ENCODE measurements around the gene AGPAT2. TPM values are rescaled to one million over a fixed set of nuclear protein-coding genes. Genes with fewer than 3 reads are reported as not detected.
A peak's percentile ranks its signal among the peaks of the same experiment; 100 is the strongest.

Gene AGPAT2
- total RNA-seq, 1 experiment from 2014 or later = 30.4 TPM

DNA sequence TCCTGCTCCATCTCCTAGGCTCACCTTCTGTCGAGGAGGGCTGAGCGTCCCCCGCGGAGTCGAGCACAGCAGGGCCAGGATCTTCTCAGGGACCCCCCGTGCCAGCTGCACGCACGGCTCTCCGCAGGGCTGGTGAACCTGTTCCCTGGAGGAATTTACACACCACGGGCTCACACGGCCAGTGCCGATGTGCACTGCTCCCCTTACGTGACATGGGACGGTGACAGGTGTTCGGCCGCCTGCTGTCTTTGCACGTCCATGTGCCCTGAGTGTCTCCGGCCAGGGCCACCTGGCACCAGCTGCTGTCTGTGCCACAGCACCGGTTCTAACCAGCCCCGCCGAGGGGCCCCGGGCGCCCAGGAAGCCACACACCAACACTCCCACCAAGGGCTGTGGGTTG, 8.7 kb upstream of the AGPAT2 start:
- Mint-ChIP-seq H3K9me3 (ENCODE audit: unreplicated experiment) (no peaks in the 10 kb centered on the region), H3K4me1 (ENCODE audit: insufficient read depth, unreplicated experiment) (peaks cover 28% of the 10 kb centered on the region), H3K36me3 (ENCODE audit: insufficient read depth, unreplicated experiment) (no peaks in the 10 kb centered on the region), H3K4me3 (ENCODE audit: unreplicated experiment) (no peak overlapping the region), H3K27ac (ENCODE audit: low read depth, unreplicated experiment) (peak overlapping the region; percentile 70), H3K27me3 (ENCODE audit: insufficient read depth, unreplicated experiment) (no peaks in the 10 kb centered on the region)
- no peak for DNase-seq (ENCODE audit: unreplicated experiment)
- no TSS peak for BruUV-seq (replicated peaks)
- CTCF ChIA-PET = interaction anchor here (0.7 to 1.8 kb wide), 7 partner anchors 31 to 1243 kb away, joined by 3 to 6 read pairs (median 4); partner anchors contain the start of gene LCN8
- intact Hi-C loops (cut with micrococcal nuclease) = loop anchor here (2.0 kb wide), 2 partner anchors 25 to 207 kb away; no protein-coding TSS in a partner anchor
- POLR2A ChIA-PET = interaction anchor here (0.6 to 3.7 kb wide), 4 partner anchors 10 to 226 kb away, joined by 3 to 44 read pairs (median 3); no protein-coding TSS in a partner anchor
- TF ChIP-seq, protein P1, sequence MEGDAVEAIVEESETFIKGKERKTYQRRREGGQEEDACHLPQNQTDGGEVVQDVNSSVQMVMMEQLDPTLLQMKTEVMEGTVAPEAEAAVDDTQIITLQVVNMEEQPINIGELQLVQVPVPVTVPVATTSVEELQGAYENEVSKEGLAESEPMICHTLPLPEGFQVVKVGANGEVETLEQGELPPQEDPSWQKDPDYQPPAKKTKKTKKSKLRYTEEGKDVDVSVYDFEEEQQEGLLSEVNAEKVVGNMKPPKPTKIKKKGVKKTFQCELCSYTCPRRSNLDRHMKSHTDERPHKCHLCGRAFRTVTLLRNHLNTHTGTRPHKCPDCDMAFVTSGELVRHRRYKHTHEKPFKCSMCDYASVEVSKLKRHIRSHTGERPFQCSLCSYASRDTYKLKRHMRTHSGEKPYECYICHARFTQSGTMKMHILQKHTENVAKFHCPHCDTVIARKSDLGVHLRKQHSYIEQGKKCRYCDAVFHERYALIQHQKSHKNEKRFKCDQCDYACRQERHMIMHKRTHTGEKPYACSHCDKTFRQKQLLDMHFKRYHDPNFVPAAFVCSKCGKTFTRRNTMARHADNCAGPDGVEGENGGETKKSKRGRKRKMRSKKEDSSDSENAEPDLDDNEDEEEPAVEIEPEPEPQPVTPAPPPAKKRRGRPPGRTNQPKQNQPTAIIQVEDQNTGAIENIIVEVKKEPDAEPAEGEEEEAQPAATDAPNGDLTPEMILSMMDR (IDR thresholded peaks at IDR 0.05; ENCODE audit: unreplicated experiment) = no peak

DNA sequence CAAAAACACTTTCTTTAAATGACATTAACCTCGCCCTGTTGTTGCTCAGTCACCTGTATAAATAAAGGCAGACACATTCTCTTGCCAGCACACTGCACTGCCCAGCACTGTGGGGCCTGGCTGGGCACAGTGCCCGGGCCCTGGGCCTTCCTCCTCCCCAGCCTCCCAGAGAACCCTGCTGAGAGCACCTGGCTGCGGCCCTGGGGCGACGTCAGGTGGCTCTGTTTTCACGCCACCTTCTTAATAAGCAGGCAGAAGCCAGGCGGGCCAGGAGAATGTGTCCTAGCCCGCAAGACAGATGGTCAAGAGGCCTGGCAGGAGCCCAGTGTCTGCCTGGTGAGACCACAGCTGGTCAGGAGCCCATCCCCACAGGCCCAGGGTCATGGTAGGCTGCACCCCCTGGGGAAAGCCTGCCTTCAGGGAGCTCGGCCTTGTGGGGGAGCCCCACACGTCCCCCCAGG, 8.2 kb upstream of the AGPAT2 start:
- Mint-ChIP-seq H3K27me3 (ENCODE audit: insufficient read depth, unreplicated experiment) (no peaks in the 10 kb centered on the region), H3K4me1 (ENCODE audit: insufficient read depth, unreplicated experiment) (peaks cover 29% of the 10 kb centered on the region), H3K36me3 (ENCODE audit: insufficient read depth, unreplicated experiment) (no peaks in the 10 kb centered on the region), H3K9me3 (ENCODE audit: unreplicated experiment) (no peaks in the 10 kb centered on the region), H3K27ac (ENCODE audit: low read depth, unreplicated experiment) (peak overlapping the region; percentile 70), H3K4me3 (ENCODE audit: unreplicated experiment) (no peak overlapping the region)
- ChIA-PET POLR2A (interaction anchor here (0.6 to 3.7 kb wide), 6 partner anchors 9 to 77 kb away, joined by 3 to 44 read pairs (median 3); no protein-coding TSS in a partner anchor), CTCF (interaction anchor here (0.7 to 1.8 kb wide), 7 partner anchors 32 to 1242 kb away, joined by 3 to 6 read pairs (median 4); partner anchors contain the start of gene LCN8)
- intact Hi-C loops (cut with micrococcal nuclease) = loop anchor here (2.0 kb wide), 2 partner anchors 25 to 207 kb away; no protein-coding TSS in a partner anchor
- TF ChIP-seq, protein P1 (IDR thresholded peaks at IDR 0.05; ENCODE audit: unreplicated experiment) = no peak
- peak; percentile 86 for DNase-seq (ENCODE audit: unreplicated experiment)
- no TSS peak for BruUV-seq (replicated peaks)

DNA sequence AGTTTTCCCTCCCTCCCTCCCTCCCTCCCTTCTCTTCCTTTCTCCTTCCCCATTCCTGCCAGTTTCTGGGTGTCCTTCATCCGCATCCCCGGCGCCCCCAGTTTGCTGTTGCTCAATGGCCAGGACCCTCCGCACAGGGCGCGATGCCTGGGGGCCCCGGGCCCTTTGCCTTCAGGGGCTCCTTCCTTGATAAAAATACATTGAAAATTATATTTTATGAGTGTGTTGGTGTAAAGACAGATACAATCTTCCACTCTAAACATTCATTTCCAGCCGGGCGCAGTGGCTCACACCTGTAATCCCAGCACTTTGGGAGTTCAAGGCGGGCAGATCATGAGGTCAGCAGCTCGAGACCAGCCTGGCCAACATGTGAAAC, 7.6 kb upstream of the AGPAT2 start:
- no TSS peak for BruUV-seq (replicated peaks)
- POLR2A ChIA-PET = interaction anchor here (0.6 to 3.7 kb wide), 7 partner anchors 9 to 77 kb away, joined by 3 to 44 read pairs (median 4); no protein-coding TSS in a partner anchor
- peak overlapping the region; percentile 70 for H3K27ac Mint-ChIP-seq (ENCODE audit: low read depth, unreplicated experiment)
- intact Hi-C loops (cut with micrococcal nuclease) = loop anchor here (2.0 to 5.0 kb wide), 3 partner anchors 26 to 206 kb away; no protein-coding TSS in a partner anchor
- no peaks in the 10 kb centered on the region for H3K36me3 Mint-ChIP-seq (ENCODE audit: insufficient read depth, unreplicated experiment)
- TF ChIP-seq, protein P1 (IDR thresholded peaks at IDR 0.05; ENCODE audit: unreplicated experiment) = no peak
- H3K4me3 Mint-ChIP-seq (ENCODE audit: unreplicated experiment) = no peak overlapping the region
- H3K9me3 Mint-ChIP-seq (ENCODE audit: unreplicated experiment) = no peaks in the 10 kb centered on the region
- DNase-seq (ENCODE audit: unreplicated experiment) = no peak
- no peaks in the 10 kb centered on the region for H3K27me3 Mint-ChIP-seq (ENCODE audit: insufficient read depth, unreplicated experiment)
- CTCF ChIA-PET = interaction anchor here (0.5 to 1.7 kb wide), 7 partner anchors 30 to 562 kb away, joined by 3 to 6 read pairs (median 3); no protein-coding TSS in a partner anchor
- H3K4me1 Mint-ChIP-seq (ENCODE audit: insufficient read depth, unreplicated experiment) = peaks cover 24% of the 10 kb centered on the region

GRCh38 chr9:136694163-136694871, 7.1 kb upstream of the AGPAT2 start:
- ChIA-PET POLR2A (interaction anchor here (0.5 to 3.7 kb wide), 11 partner anchors 9 to 179 kb away, joined by 3 to 44 read pairs (median 3); no protein-coding TSS in a partner anchor), CTCF (interaction anchor here (0.5 to 1.7 kb wide), 13 partner anchors 12 to 562 kb away, joined by 3 to 6 read pairs (median 3); no protein-coding TSS in a partner anchor)
- TF ChIP-seq, protein P1 (IDR thresholded peaks at IDR 0.05; ENCODE audit: unreplicated experiment) = peak; percentile 79
- Mint-ChIP-seq H3K4me3 (ENCODE audit: unreplicated experiment) (no peak overlapping the region), H3K36me3 (ENCODE audit: insufficient read depth, unreplicated experiment) (no peaks in the 10 kb centered on the region), H3K27ac (ENCODE audit: low read depth, unreplicated experiment) (peak overlapping the region; percentile 49), H3K9me3 (ENCODE audit: unreplicated experiment) (no peaks in the 10 kb centered on the region), H3K27me3 (ENCODE audit: insufficient read depth, unreplicated experiment) (no peaks in the 10 kb centered on the region), H3K4me1 (ENCODE audit: insufficient read depth, unreplicated experiment) (peaks cover 24% of the 10 kb centered on the region)
- DNase-seq (ENCODE audit: unreplicated experiment) = peak; percentile 62
- BruUV-seq (replicated peaks) = no TSS peak
- intact Hi-C loops (cut with micrococcal nuclease) = loop anchor here (2.0 to 5.0 kb wide), 3 partner anchors 26 to 206 kb away; no protein-coding TSS in a partner anchor

Measured in MCF 10A (cell line).